ENCODE data around the gene SLC8A3.

Gene SLC8A3

GRCh38 chr14:70190156-70190555 lies 1.4 kb upstream of the SLC8A3 start:
- H3K27ac Mint-ChIP-seq: no peak overlapping the region
- H3K9me3 Mint-ChIP-seq: no peaks in the 10 kb centered on the region
- H3K27me3 Mint-ChIP-seq: peaks cover 66% of the 10 kb centered on the region
- peaks cover 27% of the 10 kb centered on the region for H3K4me1 Mint-ChIP-seq (ENCODE audit: low read depth)
- intact Hi-C loops (cut with micrococcal nuclease): no loop called here
- no peaks in the 10 kb centered on the region for H3K36me3 Mint-ChIP-seq (ENCODE audit: low read depth)
- no peak overlapping the region for H3K4me3 Mint-ChIP-seq

- intact Hi-C loops (cut with micrococcal nuclease): no loop called here
- no peaks in the 10 kb centered on the region for H3K9me3 Mint-ChIP-seq
- H3K4me3 Mint-ChIP-seq: no peak overlapping the region
- peaks cover 70% of the 10 kb centered on the region for H3K27me3 Mint-ChIP-seq
- no peaks in the 10 kb centered on the region for H3K36me3 Mint-ChIP-seq (ENCODE audit: low read depth)
- peaks cover 27% of the 10 kb centered on the region for H3K4me1 Mint-ChIP-seq (ENCODE audit: low read depth)
- H3K27ac Mint-ChIP-seq: no peak overlapping the region
Observed at GRCh38 chr14:70189456-70190077, 816 bp upstream of the SLC8A3 start.

- peaks cover 63% of the 10 kb centered on the region for H3K27me3 Mint-ChIP-seq
- H3K4me3 Mint-ChIP-seq: peak overlapping the region; percentile 75
- H3K27ac Mint-ChIP-seq: no peak overlapping the region
- peaks cover 27% of the 10 kb centered on the region for H3K4me1 Mint-ChIP-seq (ENCODE audit: low read depth)
- H3K9me3 Mint-ChIP-seq: no peaks in the 10 kb centered on the region
- no peaks in the 10 kb centered on the region for H3K36me3 Mint-ChIP-seq (ENCODE audit: low read depth)
- intact Hi-C loops (cut with micrococcal nuclease): no loop called here
Observed at GRCh38 chr14:70188322-70188658, 461 bp downstream of the SLC8A3 start.

GRCh38 chr14:70186900-70187451 lies 1.8 kb downstream of the SLC8A3 start:
- H3K27ac Mint-ChIP-seq: no peak overlapping the region
- intact Hi-C loops (cut with micrococcal nuclease): no loop called here
- peaks cover 27% of the 10 kb centered on the region for H3K4me1 Mint-ChIP-seq (ENCODE audit: low read depth)
- H3K36me3 Mint-ChIP-seq (ENCODE audit: low read depth): no peaks in the 10 kb centered on the region
- peaks cover 58% of the 10 kb centered on the region for H3K27me3 Mint-ChIP-seq
- no peaks in the 10 kb centered on the region for H3K9me3 Mint-ChIP-seq
- peak overlapping the region; percentile 75 for H3K4me3 Mint-ChIP-seq

- intact Hi-C loops (cut with micrococcal nuclease): no loop called here
- H3K4me1 Mint-ChIP-seq (ENCODE audit: low read depth): peaks cover 23% of the 10 kb centered on the region
- H3K36me3 Mint-ChIP-seq (ENCODE audit: low read depth): no peaks in the 10 kb centered on the region
- H3K27ac Mint-ChIP-seq: no peak overlapping the region
- H3K27me3 Mint-ChIP-seq: peaks cover 34% of the 10 kb centered on the region
- no peak overlapping the region for H3K4me3 Mint-ChIP-seq
- H3K9me3 Mint-ChIP-seq: no peaks in the 10 kb centered on the region
Observed at GRCh38 chr14:70183991-70184390, 4.8 kb downstream of the SLC8A3 start.

- intact Hi-C loops (cut with micrococcal nuclease): no loop called here
- H3K4me3 Mint-ChIP-seq: no peak overlapping the region
- H3K9me3 Mint-ChIP-seq: no peaks in the 10 kb centered on the region
Observed at GRCh38 chr14:70181276-70181675, 7.5 kb downstream of the SLC8A3 start.

GRCh38 chr14:70180718-70181117 lies 8.0 kb downstream of the SLC8A3 start:
- H3K27me3 Mint-ChIP-seq: peaks cover 6% of the 10 kb centered on the region
- H3K4me1 Mint-ChIP-seq (ENCODE audit: low read depth): no peaks in the 10 kb centered on the region
- H3K9me3 Mint-ChIP-seq: no peaks in the 10 kb centered on the region
- H3K4me3 Mint-ChIP-seq: no peak overlapping the region
- no peak overlapping the region for H3K27ac Mint-ChIP-seq
- H3K36me3 Mint-ChIP-seq (ENCODE audit: low read depth): no peaks in the 10 kb centered on the region
- intact Hi-C loops (cut with micrococcal nuclease): no loop called here

More at GRCh38 chr14:70181276-70181675, 7.5 kb downstream of the SLC8A3 start:
- Mint-ChIP-seq H3K4me1 (ENCODE audit: low read depth) (no peaks in the 10 kb centered on the region), H3K36me3 (ENCODE audit: low read depth) (no peaks in the 10 kb centered on the region), H3K27me3 (peaks cover 8% of the 10 kb centered on the region), H3K27ac (no peak overlapping the region)

GRCh38 chr14:70177081-70177800 lies 11.5 kb downstream of the SLC8A3 start:
- H3K36me3 Mint-ChIP-seq (ENCODE audit: low read depth): no peaks in the 10 kb centered on the region

GRCh38 chr14:70173569-70173968 lies 15.2 kb downstream of the SLC8A3 start:
- H3K27ac Mint-ChIP-seq: no peak overlapping the region
- intact Hi-C loops (cut with micrococcal nuclease): no loop called here
- peaks cover 3% of the 10 kb centered on the region for H3K27me3 Mint-ChIP-seq
- no peaks in the 10 kb centered on the region for H3K4me1 Mint-ChIP-seq (ENCODE audit: low read depth)
- no peaks in the 10 kb centered on the region for H3K9me3 Mint-ChIP-seq
- no peaks in the 10 kb centered on the region for H3K36me3 Mint-ChIP-seq (ENCODE audit: low read depth)
- no peak overlapping the region for H3K4me3 Mint-ChIP-seq

More at GRCh38 chr14:70177081-70177800, 11.5 kb downstream of the SLC8A3 start:
- intact Hi-C loops (cut with micrococcal nuclease): no loop called here
- Mint-ChIP-seq H3K4me3 (no peak overlapping the region), H3K9me3 (no peaks in the 10 kb centered on the region), H3K27me3 (peaks cover 3% of the 10 kb centered on the region), H3K27ac (no peak overlapping the region), H3K4me1 (ENCODE audit: low read depth) (no peaks in the 10 kb centered on the region)

GRCh38 chr14:70171726-70172125 lies 17.0 kb downstream of the SLC8A3 start:
- Mint-ChIP-seq H3K27me3 (peaks cover 3% of the 10 kb centered on the region), H3K36me3 (ENCODE audit: low read depth) (no peaks in the 10 kb centered on the region), H3K4me1 (ENCODE audit: low read depth) (no peaks in the 10 kb centered on the region), H3K27ac (no peak overlapping the region), H3K4me3 (no peak overlapping the region), H3K9me3 (no peaks in the 10 kb centered on the region)
- intact Hi-C loops (cut with micrococcal nuclease): no loop called here

- Mint-ChIP-seq H3K27ac (no peak overlapping the region), H3K36me3 (ENCODE audit: low read depth) (no peaks in the 10 kb centered on the region), H3K27me3 (peaks cover 3% of the 10 kb centered on the region), H3K4me1 (ENCODE audit: low read depth) (no peaks in the 10 kb centered on the region), H3K4me3 (no peak overlapping the region), H3K9me3 (no peaks in the 10 kb centered on the region)
- intact Hi-C loops (cut with micrococcal nuclease): no loop called here
Observed at GRCh38 chr14:70170976-70171375, 17.8 kb downstream of the SLC8A3 start.

GRCh38 chr14:70168406-70168805 lies 20.3 kb downstream of the SLC8A3 start:
- intact Hi-C loops (cut with micrococcal nuclease): no loop called here
- H3K4me3 Mint-ChIP-seq: no peak overlapping the region
- H3K27me3 Mint-ChIP-seq: peaks cover 3% of the 10 kb centered on the region
- no peak overlapping the region for H3K27ac Mint-ChIP-seq
- no peaks in the 10 kb centered on the region for H3K9me3 Mint-ChIP-seq
- no peaks in the 10 kb centered on the region for H3K36me3 Mint-ChIP-seq (ENCODE audit: low read depth)
- H3K4me1 Mint-ChIP-seq (ENCODE audit: low read depth): no peaks in the 10 kb centered on the region

GRCh38 chr14:70166530-70167203 lies 22.1 kb downstream of the SLC8A3 start:
- Mint-ChIP-seq H3K4me1 (ENCODE audit: low read depth) (no peaks in the 10 kb centered on the region), H3K4me3 (no peak overlapping the region)
- intact Hi-C loops (cut with micrococcal nuclease): no loop called here

GRCh38 chr14:70162358-70162757 lies 26.4 kb downstream of the SLC8A3 start:
- Mint-ChIP-seq H3K27me3 (no peaks in the 10 kb centered on the region), H3K36me3 (ENCODE audit: low read depth) (no peaks in the 10 kb centered on the region), H3K9me3 (no peaks in the 10 kb centered on the region), H3K4me1 (ENCODE audit: low read depth) (no peaks in the 10 kb centered on the region), H3K4me3 (no peak overlapping the region), H3K27ac (no peak overlapping the region)
- intact Hi-C loops (cut with micrococcal nuclease): no loop called here

More at GRCh38 chr14:70166530-70167203, 22.1 kb downstream of the SLC8A3 start:
- Mint-ChIP-seq H3K27ac (no peak overlapping the region), H3K9me3 (no peaks in the 10 kb centered on the region), H3K27me3 (no peaks in the 10 kb centered on the region), H3K36me3 (ENCODE audit: low read depth) (no peaks in the 10 kb centered on the region)

Data from dendritic cell treated with granulocyte-macrophage colony-stimulating factor and Interleukin-4, amounts not matched to agents 40 ng/mL and 50 ng/mL, for 4 days (primary cell).